Measurements from ENCODE around the gene CPXM2.

Gene CPXM2

DNA sequence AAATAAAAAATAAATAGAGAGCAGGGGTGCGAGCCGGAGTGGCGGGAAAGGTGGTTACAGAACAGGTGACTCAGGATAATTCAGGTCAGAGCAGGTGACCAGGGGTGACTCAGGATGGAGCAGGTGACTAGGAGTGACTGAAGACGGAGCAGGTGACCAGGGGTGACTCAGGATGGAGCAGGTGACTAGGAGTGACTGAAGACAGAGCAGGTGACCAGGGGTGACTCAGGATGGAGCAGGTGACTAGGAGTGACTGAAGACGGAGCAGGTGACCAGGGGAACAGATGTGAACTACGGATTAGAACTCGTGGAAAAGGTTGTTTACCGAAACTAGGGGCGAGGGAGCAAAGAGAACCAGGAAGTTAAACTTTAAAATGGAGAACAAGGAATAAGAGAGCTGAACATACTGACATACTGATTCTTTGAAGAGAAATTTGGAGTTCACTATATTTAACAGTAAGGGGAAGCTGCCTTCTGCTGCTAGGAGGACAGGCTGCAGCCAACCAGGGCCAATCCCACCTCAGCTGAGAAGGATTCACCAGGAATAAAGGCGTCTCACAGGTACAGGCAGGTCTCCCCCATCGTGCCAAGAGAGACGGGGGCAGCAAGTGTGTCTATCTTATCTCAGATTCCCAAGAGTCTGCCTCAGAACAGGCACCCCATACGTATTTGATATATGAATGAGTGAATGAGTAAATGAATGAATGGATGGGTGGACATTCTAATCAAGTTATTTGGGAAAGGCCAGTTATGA lies 101.3 kb downstream of the CPXM2 start:
- H3K27ac ChIP-seq, result no peak overlapping the region
- H3K9me3 ChIP-seq (ENCODE audit: control insufficient read depth, low read length), result no peaks in the 10 kb centered on the region
- H3K9ac ChIP-seq, result no peak overlapping the region
- TF ChIP-seq, protein P1, sequence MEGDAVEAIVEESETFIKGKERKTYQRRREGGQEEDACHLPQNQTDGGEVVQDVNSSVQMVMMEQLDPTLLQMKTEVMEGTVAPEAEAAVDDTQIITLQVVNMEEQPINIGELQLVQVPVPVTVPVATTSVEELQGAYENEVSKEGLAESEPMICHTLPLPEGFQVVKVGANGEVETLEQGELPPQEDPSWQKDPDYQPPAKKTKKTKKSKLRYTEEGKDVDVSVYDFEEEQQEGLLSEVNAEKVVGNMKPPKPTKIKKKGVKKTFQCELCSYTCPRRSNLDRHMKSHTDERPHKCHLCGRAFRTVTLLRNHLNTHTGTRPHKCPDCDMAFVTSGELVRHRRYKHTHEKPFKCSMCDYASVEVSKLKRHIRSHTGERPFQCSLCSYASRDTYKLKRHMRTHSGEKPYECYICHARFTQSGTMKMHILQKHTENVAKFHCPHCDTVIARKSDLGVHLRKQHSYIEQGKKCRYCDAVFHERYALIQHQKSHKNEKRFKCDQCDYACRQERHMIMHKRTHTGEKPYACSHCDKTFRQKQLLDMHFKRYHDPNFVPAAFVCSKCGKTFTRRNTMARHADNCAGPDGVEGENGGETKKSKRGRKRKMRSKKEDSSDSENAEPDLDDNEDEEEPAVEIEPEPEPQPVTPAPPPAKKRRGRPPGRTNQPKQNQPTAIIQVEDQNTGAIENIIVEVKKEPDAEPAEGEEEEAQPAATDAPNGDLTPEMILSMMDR (IDR thresholded peaks at IDR 0.05), result no peak
- H3K4me1 ChIP-seq, result no peaks in the 10 kb centered on the region
- H3K4me3 ChIP-seq (ENCODE audit: low read depth, low read length), result no peak overlapping the region
- no peak overlapping the region for H3K4me2 ChIP-seq (ENCODE audit: low read length)
- H3K79me2 ChIP-seq, result no peaks in the 10 kb centered on the region
- H2AFZ ChIP-seq, result no peak overlapping the region
- no peaks in the 10 kb centered on the region for H3K36me3 ChIP-seq (ENCODE audit: control insufficient read depth, insufficient read depth, low read length)
- H3K27me3 ChIP-seq (ENCODE audit: control insufficient read depth, insufficient read depth, low read length), result no peaks in the 10 kb centered on the region

DNA sequence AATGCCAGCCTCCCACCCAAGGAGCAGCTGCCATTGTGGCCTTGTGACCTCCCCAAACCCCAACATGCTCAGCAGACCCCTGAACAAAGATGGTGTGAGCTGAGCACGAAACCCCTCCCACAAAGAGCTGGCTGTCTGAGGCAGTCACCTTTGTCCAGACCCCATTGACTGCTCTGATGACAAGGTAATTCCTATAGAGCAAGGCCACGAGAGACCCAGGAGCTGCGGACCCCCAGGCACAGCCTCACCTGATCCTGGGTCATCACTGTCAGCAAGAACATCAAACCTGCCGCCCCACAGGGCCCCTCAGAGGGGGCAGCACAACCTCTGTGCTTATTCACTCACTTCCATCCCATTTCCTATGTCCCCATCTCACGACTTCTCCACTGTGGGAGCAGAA lies 102.6 kb downstream of the CPXM2 start:
- no peaks in the 10 kb centered on the region for H3K36me3 ChIP-seq (ENCODE audit: control insufficient read depth, insufficient read depth, low read length)
- no peaks in the 10 kb centered on the region for H3K79me2 ChIP-seq
- no peak overlapping the region for H2AFZ ChIP-seq
- TF ChIP-seq, protein P1 (IDR thresholded peaks at IDR 0.05), result no peak
- H3K27me3 ChIP-seq (ENCODE audit: control insufficient read depth, insufficient read depth, low read length), result no peaks in the 10 kb centered on the region
- H3K9ac ChIP-seq, result no peak overlapping the region
- H3K9me3 ChIP-seq (ENCODE audit: control insufficient read depth, low read length), result no peaks in the 10 kb centered on the region
- H3K4me2 ChIP-seq (ENCODE audit: low read length), result no peak overlapping the region
- no peaks in the 10 kb centered on the region for H3K4me1 ChIP-seq
- H3K27ac ChIP-seq, result no peak overlapping the region
- H3K4me3 ChIP-seq (ENCODE audit: low read depth, low read length), result no peak overlapping the region

- no peaks in the 10 kb centered on the region for H3K36me3 ChIP-seq (ENCODE audit: control insufficient read depth, insufficient read depth, low read length)
- TF ChIP-seq, protein P1 (IDR thresholded peaks at IDR 0.05), result no peak
- H3K79me2 ChIP-seq, result no peaks in the 10 kb centered on the region
- no peaks in the 10 kb centered on the region for H3K4me1 ChIP-seq
- no peak overlapping the region for H3K9ac ChIP-seq
- no peak overlapping the region for H3K27ac ChIP-seq
- H3K4me2 ChIP-seq (ENCODE audit: low read length), result no peak overlapping the region
- H2AFZ ChIP-seq, result no peak overlapping the region
- H3K4me3 ChIP-seq (ENCODE audit: low read depth, low read length), result no peak overlapping the region
- no peaks in the 10 kb centered on the region for H3K27me3 ChIP-seq (ENCODE audit: control insufficient read depth, insufficient read depth, low read length)
- H3K9me3 ChIP-seq (ENCODE audit: control insufficient read depth, low read length), result no peaks in the 10 kb centered on the region
Measured at GRCh38 chr10:123787566-123787965, 104.0 kb downstream of the CPXM2 start.

DNA sequence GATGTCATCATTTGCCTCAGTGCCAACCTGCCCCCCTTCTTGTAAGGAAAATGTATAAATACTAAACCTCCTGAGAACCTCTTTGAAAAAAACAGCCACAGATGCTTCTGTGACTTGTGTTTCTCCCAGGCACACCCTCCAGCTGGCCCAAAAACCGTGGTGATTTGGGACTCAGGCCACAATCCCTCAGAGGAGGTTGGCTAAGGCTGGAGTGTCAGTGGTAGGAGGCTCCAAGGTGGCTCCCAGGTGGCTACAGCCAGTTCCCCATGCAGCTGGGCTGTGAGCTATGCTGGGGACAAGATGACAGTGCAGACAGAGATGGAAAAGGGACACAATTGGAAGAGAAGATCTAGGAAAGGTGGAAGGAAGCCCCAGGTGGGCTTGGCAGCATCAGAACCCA lies 104.7 kb downstream of the CPXM2 start:
- H3K4me2 ChIP-seq (ENCODE audit: low read length), result no peak overlapping the region
- no peaks in the 10 kb centered on the region for H3K27me3 ChIP-seq (ENCODE audit: control insufficient read depth, insufficient read depth, low read length)
- H3K79me2 ChIP-seq, result no peaks in the 10 kb centered on the region
- no peaks in the 10 kb centered on the region for H3K36me3 ChIP-seq (ENCODE audit: control insufficient read depth, insufficient read depth, low read length)
- H2AFZ ChIP-seq, result no peak overlapping the region
- H3K9me3 ChIP-seq (ENCODE audit: control insufficient read depth, low read length), result no peaks in the 10 kb centered on the region
- no peak overlapping the region for H3K9ac ChIP-seq
- no peak overlapping the region for H3K27ac ChIP-seq
- H3K4me1 ChIP-seq, result no peaks in the 10 kb centered on the region
- H3K4me3 ChIP-seq (ENCODE audit: low read depth, low read length), result no peak overlapping the region
- TF ChIP-seq, protein P1 (IDR thresholded peaks at IDR 0.05), result no peak

DNA sequence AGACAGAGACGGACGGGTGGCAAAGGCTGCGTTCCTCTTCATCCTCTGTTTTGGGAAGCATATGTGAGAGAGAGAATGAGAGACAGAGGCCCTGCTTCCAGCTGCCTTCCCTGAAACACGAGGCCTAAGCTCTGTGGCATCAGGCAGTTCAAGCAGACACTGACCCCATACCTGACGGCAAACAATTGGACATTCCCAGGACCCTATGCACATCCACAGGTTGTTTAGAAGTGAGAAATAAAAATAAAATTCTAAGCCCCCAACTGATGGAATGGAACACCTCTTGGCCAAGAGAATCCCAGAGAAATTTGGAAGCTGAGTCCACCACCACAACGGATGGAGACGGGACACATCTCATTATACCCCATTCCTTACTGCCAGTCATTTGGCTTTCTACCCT lies 105.3 kb downstream of the CPXM2 start:
- no peaks in the 10 kb centered on the region for H3K36me3 ChIP-seq (ENCODE audit: control insufficient read depth, insufficient read depth, low read length)

More for the DNA sequence above, 105.3 kb downstream of the CPXM2 start:
- Histone ChIP-seq H3K4me2 (ENCODE audit: low read length) (no peak overlapping the region), H3K9me3 (ENCODE audit: control insufficient read depth, low read length) (no peaks in the 10 kb centered on the region), H3K4me1 (no peaks in the 10 kb centered on the region), H2AFZ (no peak overlapping the region), H3K27ac (no peak overlapping the region), H3K4me3 (ENCODE audit: low read depth, low read length) (no peak overlapping the region), H3K79me2 (no peaks in the 10 kb centered on the region), H3K9ac (no peak overlapping the region), H3K27me3 (ENCODE audit: control insufficient read depth, insufficient read depth, low read length) (no peaks in the 10 kb centered on the region)
- TF ChIP-seq, protein P1 (IDR thresholded peaks at IDR 0.05), result no peak

All from parathyroid adenoma (tissue), 2 donors.